Stimulated activated CD4-positive, alpha-beta T cell treated with anti-CD3 and anti-CD28 coated beads, Interleukin-2, amount 100 ng/mL, for 24 hours (primary cell): ENCODE measurements around the gene KIF23.
"Not testable (repeated sequence)": the region's sequence is repeated elsewhere in the genome, so short reads cannot be mapped to it uniquely, and the experiment has no call there.

ENCODE experiments used
- DNase-seq, 2 donors: peaks; one replicate each; pipeline ENCODE4 v3.0.0-alpha.2; 2020

The KIF23 gene

GRCh38 chr15:69413822-69414700, at the start of gene KIF23:
TSS of gene KIF23 (plus strand) at chr15:69414349. CDS start at chr15:69414466, 117 bp downstream.
- DNase-seq, result peak; percentile 92

GRCh38 chr15:69367236-69367635, 46.9 kb upstream of the KIF23 start:
- DNase-seq, result no peak

- DNase-seq, result no peak
Observed at GRCh38 chr15:69369631-69370030, 44.5 kb upstream of the KIF23 start.

- DNase-seq, result no peak
Observed at GRCh38 chr15:69373406-69373805, 40.7 kb upstream of the KIF23 start.

GRCh38 chr15:69375151-69375790, 38.9 kb upstream of the KIF23 start:
- no peak for DNase-seq

- DNase-seq, result no peak
Observed at GRCh38 chr15:69377216-69377970, 36.8 kb upstream of the KIF23 start.

- no peak for DNase-seq
Observed at GRCh38 chr15:69380100-69380725, 33.9 kb upstream of the KIF23 start.

- DNase-seq, result no peak
Observed at GRCh38 chr15:69380726-69381105, 33.4 kb upstream of the KIF23 start.

GRCh38 chr15:69382176-69382575, 32.0 kb upstream of the KIF23 start:
- DNase-seq, result not testable (repeated sequence)

GRCh38 chr15:69384066-69384465, 30.1 kb upstream of the KIF23 start:
- not testable (repeated sequence) for DNase-seq

GRCh38 chr15:69384626-69385598, 29.2 kb upstream of the KIF23 start:
- DNase-seq, result no peak

GRCh38 chr15:69385831-69386230, 28.3 kb upstream of the KIF23 start:
- DNase-seq, result no peak

GRCh38 chr15:69386284-69386683, 27.9 kb upstream of the KIF23 start:
- DNase-seq, result no peak

GRCh38 chr15:69388260-69388705, 25.9 kb upstream of the KIF23 start:
- no peak for DNase-seq

- no peak for DNase-seq
Observed at GRCh38 chr15:69389426-69389825, 24.7 kb upstream of the KIF23 start.

GRCh38 chr15:69390575-69390974, 23.6 kb upstream of the KIF23 start:
- no peak for DNase-seq

- no peak for DNase-seq
Observed at GRCh38 chr15:69391046-69391757, 22.9 kb upstream of the KIF23 start.

- no peak for DNase-seq
Observed at GRCh38 chr15:69392352-69392751, 21.8 kb upstream of the KIF23 start.

- DNase-seq, result no peak
Observed at GRCh38 chr15:69393831-69394491, 20.2 kb upstream of the KIF23 start.

GRCh38 chr15:69394556-69395282, 19.4 kb upstream of the KIF23 start:
- DNase-seq, result peak; percentile 93 to 94
